SK-N-SH (cell line): Measurements from ENCODE around the gene CDH7. TPM values are rescaled to one million over a fixed set of nuclear protein-coding genes. Genes with fewer than 3 reads are reported as not detected.

Experiments used
- CTCF ChIA-PET: fragments of 300-600, 350-600 bp; formaldehyde crosslinking; extraction: SDS; loops from one replicate; lab custom pipeline; 2021; lab: Yijun Ruan, JAX
- POLR2A ChIA-PET: fragments of 350-600 bp; sonication (Branson Sonifier 250); formaldehyde crosslinking; extraction: SDS; loops from one replicate; lab custom pipeline; 2020; ENCODE audit warnings: antibody characterized with exemption, inconsistent platforms; lab: Yijun Ruan, JAX
- DNase-seq: peaks from one replicate; pipeline ENCODE4 v3.0.0; 2012
- H2AFZ ChIP-seq: fragments of 200-600 bp; sonication (generic); 2 replicates; pipeline ENCODE4 v1.8.1; 2016; ENCODE audit warnings: antibody characterized with exemption, mild to moderate bottlenecking, low read depth
- H3F3A ChIP-seq: fragments of 200-600 bp; sonication (generic); replicated peaks from 2 replicates; pipeline ENCODE3; 2016; ENCODE audit warnings: antibody characterized with exemption, mild to moderate bottlenecking; ENCODE audit not compliant: insufficient read depth
- H3K27ac ChIP-seq, 2 experiments: fragments of 200-500 bp in 1 of 2; fragments of 200-600 bp in 1 of 2; sonication (Bioruptor generic) in 1 of 2; sonication (generic), shearing (Covaris generic) in 1 of 2; 2 replicates each; pipeline versions ENCODE4 v1.5.1 to v1.6.1; 2014 to 2016; ENCODE audit warnings: low read depth in 2 of 2, inconsistent platforms in 1 of 2, low read length in 1 of 2, mild to moderate bottlenecking in 1 of 2, mixed read lengths in 1 of 2
- H3K27me3 ChIP-seq: fragments of 200-600 bp; sonication (generic), shearing (Covaris generic); 2 replicates; pipeline ENCODE4 v1.6.1; 2016; ENCODE audit warnings: mixed run types; ENCODE audit not compliant: insufficient read depth
- H3K36me3 ChIP-seq, 2 experiments: fragments of 200-500 bp in 1 of 2; fragments of 200-600 bp in 1 of 2; sonication (Bioruptor generic) in 1 of 2; sonication (generic) in 1 of 2; replicated peaks in 1 of 2; 2 replicates each; pipeline versions ENCODE3 to v1.5.1; 2014 to 2016; ENCODE audit warnings: low read length in 1 of 2, mild to moderate bottlenecking in 1 of 2; ENCODE audit not compliant: insufficient read depth in 2 of 2, control insufficient read depth in 1 of 2
- H3K4me1 ChIP-seq, 2 experiments: fragments of 200-500 bp in 1 of 2; fragments of 200-600 bp in 1 of 2; sonication (Bioruptor generic) in 1 of 2; sonication (generic), shearing (Covaris generic) in 1 of 2; 2 replicates each; pipeline versions ENCODE4 v1.5.1 to v1.6.1; 2014 to 2016; ENCODE audit warnings: low read depth in 1 of 2, low read length in 1 of 2, mixed run types in 1 of 2; ENCODE audit not compliant: insufficient read depth in 2 of 2, control insufficient read depth in 1 of 2
- H3K4me2 ChIP-seq: fragments of 200-600 bp; sonication (generic), shearing (Covaris generic); 2 replicates; pipeline ENCODE4 v1.6.1; 2017; ENCODE audit warnings: mixed run types
- H3K4me3 ChIP-seq, 2 experiments: fragments of 200-500 bp in 1 of 2; fragments of 200-600 bp in 1 of 2; sonication (Bioruptor generic) in 1 of 2; sonication (generic), shearing (Covaris generic) in 1 of 2; 2 replicates each; pipeline versions ENCODE4 v1.5.1 to v1.8.1; 2014 to 2016; ENCODE audit warnings: low read depth in 2 of 2, inconsistent platforms in 1 of 2, low read length in 1 of 2, mild to moderate bottlenecking in 1 of 2, mixed read lengths in 1 of 2, moderate library complexity in 1 of 2
- H3K79me2 ChIP-seq: fragments of 200-600 bp; sonication (generic); 2 replicates; pipeline ENCODE4 v1.8.1; 2017; ENCODE audit warnings: mild to moderate bottlenecking; ENCODE audit not compliant: insufficient read depth
- H3K9ac ChIP-seq: fragments of 200-600 bp; sonication (generic); 2 replicates; pipeline ENCODE4 v1.6.1; 2017; ENCODE audit warnings: mixed run types
- H3K9me2 ChIP-seq: fragments of 200-600 bp; sonication (generic); 2 replicates; pipeline ENCODE4 v1.6.1; 2017; ENCODE audit warnings: mixed run types
- H3K9me3 ChIP-seq: fragments of 200-600 bp; sonication (generic); 2 replicates; pipeline ENCODE4 v1.6.1; 2017; ENCODE audit warnings: mixed run types, mild to moderate bottlenecking, moderate library complexity
- H4K20me1 ChIP-seq: fragments of 200-600 bp; sonication (generic); 2 replicates; pipeline ENCODE4 v1.6.1; 2017; ENCODE audit warnings: mild to moderate bottlenecking, mixed run types; ENCODE audit not compliant: insufficient read depth
- EP300 ChIP-seq, 2 experiments: IDR thresholded peaks; 2 replicates each; pipeline versions ENCODE4 v1.4.0 to v1.6.1; 2012; ENCODE audit warnings: borderline replicate concordance in 1 of 2, low read depth in 1 of 2, low read length in 1 of 2
- EZH2phosphoT487 ChIP-seq: fragments of 200-600 bp; sonication (generic); IDR thresholded peaks from 2 replicates; pipeline ENCODE4 v1.6.1; 2017; ENCODE audit warnings: low read depth, mixed run types, mild to moderate bottlenecking, antibody characterized with exemption, moderate library complexity, borderline replicate concordance
- FOSL2 ChIP-seq: IDR thresholded peaks from 2 replicates; pipeline ENCODE4 v1.4.0; 2012; ENCODE audit warnings: low read depth, mild to moderate bottlenecking, moderate library complexity, borderline replicate concordance
- FOXJ3 ChIP-seq: sonication (generic); formaldehyde crosslinking; IDR thresholded peaks from 2 replicates; pipeline ENCODE4 v1.5.1; 2020; ENCODE audit warnings: mild to moderate bottlenecking, missing genetic modification reagents
- FOXM1 ChIP-seq: IDR thresholded peaks from 2 replicates; pipeline ENCODE4 v1.4.0; 2012; ENCODE audit warnings: low read depth, mild to moderate bottlenecking
- GABPA ChIP-seq: IDR thresholded peaks from 2 replicates; pipeline ENCODE4 v1.4.0; 2012; ENCODE audit warnings: low read depth, mild to moderate bottlenecking
- JUND ChIP-seq: IDR thresholded peaks from 2 replicates; pipeline ENCODE4 v1.4.0; 2012
- MXI1 ChIP-seq: IDR thresholded peaks from 2 replicates; pipeline ENCODE4 v1.6.1; 2012; ENCODE audit warnings: mild to moderate bottlenecking, low read depth, low read length, improper control_type of control experiment
- NFIC ChIP-seq: IDR thresholded peaks from 2 replicates; pipeline ENCODE4 v1.4.0; 2012; ENCODE audit warnings: borderline replicate concordance
- NRF1 ChIP-seq: IDR thresholded peaks from 2 replicates; pipeline ENCODE4 v1.6.1; 2012; ENCODE audit warnings: low read depth, mild to moderate bottlenecking, low read length
- RFX5 ChIP-seq: IDR thresholded peaks from 2 replicates; pipeline ENCODE4 v1.6.1; 2012; ENCODE audit warnings: mild to moderate bottlenecking, improper control_type of control experiment, low read length
- SMC3 ChIP-seq: IDR thresholded peaks from 2 replicates; pipeline ENCODE4 v1.6.1; 2012; ENCODE audit warnings: low read depth, low read length, improper control_type of control experiment
- TAF1 ChIP-seq: IDR thresholded peaks from 2 replicates; pipeline ENCODE4 v1.6.1; 2012; ENCODE audit warnings: low read depth, mild to moderate bottlenecking, low read length, moderate library complexity, borderline replicate concordance
- TCF12 ChIP-seq: IDR thresholded peaks from 2 replicates; pipeline ENCODE4 v1.4.0; 2012
- WGBS: methylation state at CpG from one replicate; pipeline ENCODE4 v1.1.6; 2017; ENCODE audit warnings: low lambda C conversion rate; 5-methylcytosine and 5-hydroxymethylcytosine counted together
- polyA plus RNA-seq, 3 experiments: library from polyadenylated mRNA; depleted of rRNA; stranded (reverse); fragments of >200 nt; gene quantifications; 2 replicates each; pipeline ENCODE4 v1.2.3, GENCODE V29; 2012
- TF ChIP-seq, protein P1 (sequence below): fragments of 150-350 bp; IDR thresholded peaks from 2 replicates; pipeline ENCODE4 v1.6.1; 2016; ENCODE audit warnings: mild to moderate bottlenecking, low read depth, low read length
- TF ChIP-seq, protein P2 (sequence below): IDR thresholded peaks from 2 replicates; pipeline ENCODE4 v1.6.1; 2012; ENCODE audit warnings: mild to moderate bottlenecking, low read depth, low read length, moderate library complexity
- TF ChIP-seq, protein P3 (sequence below): IDR thresholded peaks from 2 replicates; pipeline ENCODE4; 2012
- TF ChIP-seq, protein P4 (sequence below): IDR thresholded peaks from 2 replicates; pipeline ENCODE4 v1.4.0; 2012; ENCODE audit warnings: low read depth, borderline replicate concordance
- TF ChIP-seq, protein P5 (sequence below): fragments of 200-600 bp; sonication (generic); IDR thresholded peaks from 2 replicates; pipeline ENCODE4 v1.6.1; 2017; ENCODE audit warnings: antibody characterized with exemption, mild to moderate bottlenecking, moderate library complexity

The CDH7 gene
- polyA plus RNA-seq, 1 of the 3 experiments (the other 2 are of a cell fraction): not detected

DNA sequence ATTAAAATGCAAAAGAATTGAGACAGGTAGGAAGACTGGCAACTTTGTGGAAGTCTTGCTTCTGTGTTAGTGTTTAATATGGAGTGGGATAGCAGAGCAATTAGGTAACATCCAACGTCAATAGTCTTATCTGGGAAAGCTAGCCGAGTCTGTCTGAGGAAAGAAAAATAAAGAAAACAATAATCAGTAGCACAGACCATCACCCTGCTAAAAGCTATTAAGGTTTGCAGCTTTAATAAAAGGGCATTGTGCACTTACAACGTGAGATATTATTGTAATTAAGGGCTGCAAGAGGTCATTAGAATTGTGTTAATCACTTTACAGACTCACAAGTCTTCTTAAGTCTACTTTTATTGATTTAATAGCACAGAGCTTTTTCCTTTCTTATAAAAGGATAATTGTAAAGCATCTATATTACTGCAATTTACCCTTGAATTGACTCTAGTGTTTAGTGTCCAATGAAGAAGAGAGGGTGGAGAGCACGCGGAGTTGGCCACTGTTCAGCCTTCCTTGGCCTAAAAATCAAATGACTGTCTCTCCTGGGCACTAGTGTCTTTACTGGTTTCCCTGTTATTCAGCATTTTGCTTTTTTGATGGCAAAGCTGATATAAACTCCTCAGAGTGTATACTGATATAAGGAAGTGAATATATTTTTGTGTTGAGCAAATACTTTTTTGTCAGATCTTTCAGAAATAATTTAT, 2.0 kb downstream of the CDH7 start:
- Histone ChIP-seq H3K4me2 (no peak overlapping the region), H4K20me1 (no peaks in the 10 kb centered on the region), H3K79me2 (no peaks in the 10 kb centered on the region; the same call in 1 of the 2 replicates), H3K9me3 (no peaks in the 10 kb centered on the region), H3K27ac (no peak overlapping the region), H3K4me1 (peaks cover 0 to 5% of the 10 kb centered on the region in 2 experiments; a peak in 2 of 4 replicates), H3K27me3 (no peaks in the 10 kb centered on the region), H3K9ac (no peak overlapping the region), H3K36me3 (no peaks in the 10 kb centered on the region), H3F3A (no peaks in the 10 kb centered on the region), H3K4me3 (no peak overlapping the region), H3K9me2 (no peaks in the 10 kb centered on the region), H2AFZ (no peak overlapping the region)
- DNase-seq: no peak
- WGBS: 36% methylated on average over 5 of the region's 5 CpGs
- ChIA-PET CTCF (interaction anchor here (0.9 to 3.3 kb wide), 19 partner anchors 8 to 1719 kb away, joined by 3 to 27 read pairs (median 4); no protein-coding TSS in a partner anchor), POLR2A (no interaction called here)
- TF ChIP-seq, protein P1, sequence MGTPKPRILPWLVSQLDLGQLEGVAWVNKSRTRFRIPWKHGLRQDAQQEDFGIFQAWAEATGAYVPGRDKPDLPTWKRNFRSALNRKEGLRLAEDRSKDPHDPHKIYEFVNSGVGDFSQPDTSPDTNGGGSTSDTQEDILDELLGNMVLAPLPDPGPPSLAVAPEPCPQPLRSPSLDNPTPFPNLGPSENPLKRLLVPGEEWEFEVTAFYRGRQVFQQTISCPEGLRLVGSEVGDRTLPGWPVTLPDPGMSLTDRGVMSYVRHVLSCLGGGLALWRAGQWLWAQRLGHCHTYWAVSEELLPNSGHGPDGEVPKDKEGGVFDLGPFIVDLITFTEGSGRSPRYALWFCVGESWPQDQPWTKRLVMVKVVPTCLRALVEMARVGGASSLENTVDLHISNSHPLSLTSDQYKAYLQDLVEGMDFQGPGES: no peak
- TF ChIP-seq, protein P2, sequence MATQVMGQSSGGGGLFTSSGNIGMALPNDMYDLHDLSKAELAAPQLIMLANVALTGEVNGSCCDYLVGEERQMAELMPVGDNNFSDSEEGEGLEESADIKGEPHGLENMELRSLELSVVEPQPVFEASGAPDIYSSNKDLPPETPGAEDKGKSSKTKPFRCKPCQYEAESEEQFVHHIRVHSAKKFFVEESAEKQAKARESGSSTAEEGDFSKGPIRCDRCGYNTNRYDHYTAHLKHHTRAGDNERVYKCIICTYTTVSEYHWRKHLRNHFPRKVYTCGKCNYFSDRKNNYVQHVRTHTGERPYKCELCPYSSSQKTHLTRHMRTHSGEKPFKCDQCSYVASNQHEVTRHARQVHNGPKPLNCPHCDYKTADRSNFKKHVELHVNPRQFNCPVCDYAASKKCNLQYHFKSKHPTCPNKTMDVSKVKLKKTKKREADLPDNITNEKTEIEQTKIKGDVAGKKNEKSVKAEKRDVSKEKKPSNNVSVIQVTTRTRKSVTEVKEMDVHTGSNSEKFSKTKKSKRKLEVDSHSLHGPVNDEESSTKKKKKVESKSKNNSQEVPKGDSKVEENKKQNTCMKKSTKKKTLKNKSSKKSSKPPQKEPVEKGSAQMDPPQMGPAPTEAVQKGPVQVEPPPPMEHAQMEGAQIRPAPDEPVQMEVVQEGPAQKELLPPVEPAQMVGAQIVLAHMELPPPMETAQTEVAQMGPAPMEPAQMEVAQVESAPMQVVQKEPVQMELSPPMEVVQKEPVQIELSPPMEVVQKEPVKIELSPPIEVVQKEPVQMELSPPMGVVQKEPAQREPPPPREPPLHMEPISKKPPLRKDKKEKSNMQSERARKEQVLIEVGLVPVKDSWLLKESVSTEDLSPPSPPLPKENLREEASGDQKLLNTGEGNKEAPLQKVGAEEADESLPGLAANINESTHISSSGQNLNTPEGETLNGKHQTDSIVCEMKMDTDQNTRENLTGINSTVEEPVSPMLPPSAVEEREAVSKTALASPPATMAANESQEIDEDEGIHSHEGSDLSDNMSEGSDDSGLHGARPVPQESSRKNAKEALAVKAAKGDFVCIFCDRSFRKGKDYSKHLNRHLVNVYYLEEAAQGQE: no peak
- TF ChIP-seq, protein P3, sequence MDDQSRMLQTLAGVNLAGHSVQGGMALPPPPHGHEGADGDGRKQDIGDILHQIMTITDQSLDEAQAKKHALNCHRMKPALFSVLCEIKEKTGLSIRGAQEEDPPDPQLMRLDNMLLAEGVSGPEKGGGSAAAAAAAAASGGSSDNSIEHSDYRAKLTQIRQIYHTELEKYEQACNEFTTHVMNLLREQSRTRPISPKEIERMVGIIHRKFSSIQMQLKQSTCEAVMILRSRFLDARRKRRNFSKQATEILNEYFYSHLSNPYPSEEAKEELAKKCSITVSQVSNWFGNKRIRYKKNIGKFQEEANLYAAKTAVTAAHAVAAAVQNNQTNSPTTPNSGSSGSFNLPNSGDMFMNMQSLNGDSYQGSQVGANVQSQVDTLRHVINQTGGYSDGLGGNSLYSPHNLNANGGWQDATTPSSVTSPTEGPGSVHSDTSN: no peak
- TF ChIP-seq TAF1: no peak
- no peak for TF ChIP-seq EZH2phosphoT487
- TF ChIP-seq NFIC: no peak
- TF ChIP-seq GABPA: no peak
- no peak for TF ChIP-seq RFX5
- no peak for TF ChIP-seq FOSL2
- TF ChIP-seq, protein P4, sequence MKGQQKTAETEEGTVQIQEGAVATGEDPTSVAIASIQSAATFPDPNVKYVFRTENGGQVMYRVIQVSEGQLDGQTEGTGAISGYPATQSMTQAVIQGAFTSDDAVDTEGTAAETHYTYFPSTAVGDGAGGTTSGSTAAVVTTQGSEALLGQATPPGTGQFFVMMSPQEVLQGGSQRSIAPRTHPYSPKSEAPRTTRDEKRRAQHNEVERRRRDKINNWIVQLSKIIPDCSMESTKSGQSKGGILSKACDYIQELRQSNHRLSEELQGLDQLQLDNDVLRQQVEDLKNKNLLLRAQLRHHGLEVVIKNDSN: no peak
- TF ChIP-seq MXI1: no peak
- TF ChIP-seq SMC3: no peak
- no peak for TF ChIP-seq FOXM1
- TF ChIP-seq JUND: no peak
- TF ChIP-seq NRF1: no peak
- TF ChIP-seq FOXJ3: no peak
- TF ChIP-seq, protein P5, sequence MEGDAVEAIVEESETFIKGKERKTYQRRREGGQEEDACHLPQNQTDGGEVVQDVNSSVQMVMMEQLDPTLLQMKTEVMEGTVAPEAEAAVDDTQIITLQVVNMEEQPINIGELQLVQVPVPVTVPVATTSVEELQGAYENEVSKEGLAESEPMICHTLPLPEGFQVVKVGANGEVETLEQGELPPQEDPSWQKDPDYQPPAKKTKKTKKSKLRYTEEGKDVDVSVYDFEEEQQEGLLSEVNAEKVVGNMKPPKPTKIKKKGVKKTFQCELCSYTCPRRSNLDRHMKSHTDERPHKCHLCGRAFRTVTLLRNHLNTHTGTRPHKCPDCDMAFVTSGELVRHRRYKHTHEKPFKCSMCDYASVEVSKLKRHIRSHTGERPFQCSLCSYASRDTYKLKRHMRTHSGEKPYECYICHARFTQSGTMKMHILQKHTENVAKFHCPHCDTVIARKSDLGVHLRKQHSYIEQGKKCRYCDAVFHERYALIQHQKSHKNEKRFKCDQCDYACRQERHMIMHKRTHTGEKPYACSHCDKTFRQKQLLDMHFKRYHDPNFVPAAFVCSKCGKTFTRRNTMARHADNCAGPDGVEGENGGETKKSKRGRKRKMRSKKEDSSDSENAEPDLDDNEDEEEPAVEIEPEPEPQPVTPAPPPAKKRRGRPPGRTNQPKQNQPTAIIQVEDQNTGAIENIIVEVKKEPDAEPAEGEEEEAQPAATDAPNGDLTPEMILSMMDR: no peak
- no peak for TF ChIP-seq TCF12
- no peak for TF ChIP-seq EP300 (IDR thresholded peaks at IDR 0.05; ENCODE audit: borderline replicate concordance in 1 of 2, low read depth in 1 of 2, low read length in 1 of 2)
